Adrenal gland (tissue), 5 donors: ENCODE results near the gene ADAM17.

Source experiments
- CTCF ChIP-seq, 6 experiments: fragments of 450-650 bp in 4 of 6; fragments of 200-600 bp in 2 of 6; sonication (generic) in 1 of 6; IDR thresholded peaks; 1 replicate in 5 of 6; 2 replicates in 1 of 6; pipeline versions ENCODE4 v1.5.1 to v1.8.0; 2016 to 2021; ENCODE audit warnings: antibody characterized with exemption in 6 of 6, mild to moderate bottlenecking in 2 of 6, moderate library complexity in 1 of 6
- POLR2A ChIP-seq, 2 donors: fragments of 450-650 bp; IDR thresholded peaks; one replicate each; pipeline ENCODE4 v1.6.1; 2017; ENCODE audit warnings: antibody characterized with exemption in 2 of 2, mild to moderate bottlenecking in 2 of 2, moderate library complexity in 1 of 2
- donor health status: DM: no; HTN: no; CAD: no.

- no peak for TF ChIP-seq CTCF (IDR thresholded peaks at IDR 0.05)
- no peak for TF ChIP-seq POLR2A (IDR thresholded peaks at IDR 0.05)
Measured at GRCh38 chr2:9467687-9468086, 87.9 kb downstream of the ADAM17 start.
